Right atrium auricular region (tissue), 2 donors: Measurements from ENCODE around the gene RPL29. TPM values are rescaled to one million over a fixed set of nuclear protein-coding genes. Genes with fewer than 3 reads are reported as not detected.

ENCODE experiments used
- DNase-seq: peaks from one replicate; pipeline ENCODE4 v3.0.0-alpha.2; 2019; ENCODE audit warnings: low spot score
- H3K27ac ChIP-seq, 2 donors: fragments of 200-600 bp; sonication (generic); 1 replicate in 1 of 2; 2 replicates in 1 of 2; pipeline ENCODE4 v1.5.1; 2016 to 2019
- H3K27me3 ChIP-seq, 2 donors: fragments of 200-600 bp; sonication (generic); one replicate each; pipeline versions ENCODE4 v1.5.1 to v1.6.0; 2017 to 2019
- H3K36me3 ChIP-seq: fragments of 200-600 bp; sonication (generic); one replicate; pipeline ENCODE4 v1.5.1; 2016
- H3K4me1 ChIP-seq, 2 donors: fragments of 200-600 bp; sonication (generic); one replicate each; pipeline versions ENCODE4 v1.5.1 to v1.6.0; 2017 to 2019
- H3K4me3 ChIP-seq, 2 donors: fragments of 200-600 bp; sonication (generic); 1 replicate in 1 of 2; 2 replicates in 1 of 2; pipeline ENCODE4 v1.5.1; 2017 to 2019; ENCODE audit warnings: mild to moderate bottlenecking in 1 of 2, moderate library complexity in 1 of 2
- H3K9me3 ChIP-seq, 2 donors: fragments of 200-600 bp; sonication (generic); one replicate each; pipeline ENCODE4 v1.5.1; 2019
- CTCF ChIP-seq, 2 donors: fragments of 200-600 bp; sonication (generic); IDR thresholded peaks; one replicate each; pipeline ENCODE4 v1.5.1; 2019; ENCODE audit warnings: antibody characterized with exemption in 2 of 2
- total RNA-seq, 2 donors: library from RNA; depleted of rRNA; stranded (reverse); fragments of >200 nt; gene quantifications; one replicate each; pipeline ENCODE4 v1.1.0, GENCODE V29; 2016

The RPL29 gene
- total RNA-seq, 2 donors from 2014 or later: 658 to 1,017 TPM

GRCh38 chr3:51974963-51975851 is 20.5 kb downstream of the RPL29 start, which contains the start of gene ABHD14A:
TSS of gene ABHD14A (plus strand) at chr3:51975064. CDS start at chr3:51975136, 72 bp downstream.
- H3K4me1 ChIP-seq: peaks cover 0 to 25% of the 10 kb centered on the region in 2 donors
- no peaks in the 10 kb centered on the region for H3K36me3 ChIP-seq
- no peaks in the 10 kb centered on the region for H3K27me3 ChIP-seq
- TF ChIP-seq CTCF (IDR thresholded peaks at IDR 0.05): peak in 1 of 2 donors; percentile 28
- H3K9me3 ChIP-seq: no peaks in the 10 kb centered on the region
- H3K4me3 ChIP-seq: peak within 1 kb of the TSS; percentile 67 to 73
- peak; percentile 75 for DNase-seq
- H3K27ac ChIP-seq: peak within 1 kb of the TSS; percentile 96 to 99

- no peaks in the 10 kb centered on the region for H3K9me3 ChIP-seq
- H3K27ac ChIP-seq: peak overlapping the region; percentile 96 to 99
- no peak for DNase-seq
- H3K36me3 ChIP-seq: no peaks in the 10 kb centered on the region
- H3K4me3 ChIP-seq: peak overlapping the region; percentile 67 to 73
- TF ChIP-seq CTCF (IDR thresholded peaks at IDR 0.05): peak; percentile 5 to 29
- no peaks in the 10 kb centered on the region for H3K27me3 ChIP-seq
- H3K4me1 ChIP-seq: peaks cover 0 to 25% of the 10 kb centered on the region in 2 donors
These were observed 21.3 kb downstream of the RPL29 start for GRCh38 chr3:51974277-51974962.

GRCh38 chr3:51971350-51971749 is 24.3 kb downstream of the RPL29 start:
- no peaks in the 10 kb centered on the region for H3K9me3 ChIP-seq
- H3K36me3 ChIP-seq: no peaks in the 10 kb centered on the region
- H3K27ac ChIP-seq: no peak overlapping the region
- no peaks in the 10 kb centered on the region for H3K27me3 ChIP-seq
- no peak for DNase-seq
- no peak overlapping the region for H3K4me3 ChIP-seq
- TF ChIP-seq CTCF (IDR thresholded peaks at IDR 0.05): no peak
- peaks cover 0 to 41% of the 10 kb centered on the region in 2 donors for H3K4me1 ChIP-seq

- Histone ChIP-seq H3K9me3 (no peaks in the 10 kb centered on the region), H3K4me1 (peaks cover 0 to 45% of the 10 kb centered on the region in 2 donors), H3K4me3 (no peak overlapping the region), H3K27me3 (no peaks in the 10 kb centered on the region), H3K27ac (no peak overlapping the region), H3K36me3 (no peaks in the 10 kb centered on the region)
- DNase-seq: no peak
- TF ChIP-seq CTCF (IDR thresholded peaks at IDR 0.05): no peak
These were observed 24.9 kb downstream of the RPL29 start for GRCh38 chr3:51970606-51971300.

- Histone ChIP-seq H3K4me3 (no peak overlapping the region), H3K36me3 (no peaks in the 10 kb centered on the region), H3K4me1 (peaks cover 0 to 46% of the 10 kb centered on the region in 2 donors), H3K9me3 (no peaks in the 10 kb centered on the region), H3K27me3 (no peaks in the 10 kb centered on the region), H3K27ac (no peak overlapping the region)
- TF ChIP-seq CTCF (IDR thresholded peaks at IDR 0.05): no peak
- DNase-seq: no peak
These were observed 25.9 kb downstream of the RPL29 start for GRCh38 chr3:51969841-51970240.
